ENCODE results near the gene SMYD3.

Gene SMYD3

DNA sequence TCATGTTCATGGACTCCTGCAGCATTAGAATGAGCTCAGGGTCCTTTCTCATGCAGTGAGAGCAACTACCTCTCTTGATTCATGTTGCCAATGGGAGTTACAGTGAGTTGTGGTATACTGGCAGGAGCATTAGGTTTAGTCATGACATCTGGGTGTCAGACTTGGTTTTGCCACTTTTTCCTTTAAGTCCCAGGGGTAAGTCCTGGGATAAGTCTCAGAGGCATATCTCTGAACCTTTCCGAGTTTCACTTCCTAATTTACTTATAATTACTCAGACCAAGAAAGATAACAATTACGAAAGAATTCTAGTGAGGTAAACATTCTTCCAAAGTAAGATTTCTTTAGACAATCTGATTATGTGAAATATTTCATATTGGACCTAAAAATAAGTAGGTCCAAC is 606.0 kb downstream of the SMYD3 start:
- H3K4me2 ChIP-seq, result no peak overlapping the region
- no peaks in the 10 kb centered on the region for H3K79me2 ChIP-seq (ENCODE audit: insufficient read depth, low read depth)
- no peak overlapping the region for H3K9ac ChIP-seq
- H3K4me1 ChIP-seq (ENCODE audit: low read depth, poor library complexity, severe bottlenecking), result no peaks in the 10 kb centered on the region
- no peaks in the 10 kb centered on the region for H4K20me1 ChIP-seq (ENCODE audit: insufficient read depth)
- H3K27ac ChIP-seq, result no peak overlapping the region
- H2AFZ ChIP-seq (ENCODE audit: low read depth), result no peak overlapping the region
- no peak overlapping the region for H3K4me3 ChIP-seq (IDR thresholded peaks at IDR 0.05; ENCODE audit: insufficient read depth, low read depth, low read length)
- TF ChIP-seq, protein P1, sequence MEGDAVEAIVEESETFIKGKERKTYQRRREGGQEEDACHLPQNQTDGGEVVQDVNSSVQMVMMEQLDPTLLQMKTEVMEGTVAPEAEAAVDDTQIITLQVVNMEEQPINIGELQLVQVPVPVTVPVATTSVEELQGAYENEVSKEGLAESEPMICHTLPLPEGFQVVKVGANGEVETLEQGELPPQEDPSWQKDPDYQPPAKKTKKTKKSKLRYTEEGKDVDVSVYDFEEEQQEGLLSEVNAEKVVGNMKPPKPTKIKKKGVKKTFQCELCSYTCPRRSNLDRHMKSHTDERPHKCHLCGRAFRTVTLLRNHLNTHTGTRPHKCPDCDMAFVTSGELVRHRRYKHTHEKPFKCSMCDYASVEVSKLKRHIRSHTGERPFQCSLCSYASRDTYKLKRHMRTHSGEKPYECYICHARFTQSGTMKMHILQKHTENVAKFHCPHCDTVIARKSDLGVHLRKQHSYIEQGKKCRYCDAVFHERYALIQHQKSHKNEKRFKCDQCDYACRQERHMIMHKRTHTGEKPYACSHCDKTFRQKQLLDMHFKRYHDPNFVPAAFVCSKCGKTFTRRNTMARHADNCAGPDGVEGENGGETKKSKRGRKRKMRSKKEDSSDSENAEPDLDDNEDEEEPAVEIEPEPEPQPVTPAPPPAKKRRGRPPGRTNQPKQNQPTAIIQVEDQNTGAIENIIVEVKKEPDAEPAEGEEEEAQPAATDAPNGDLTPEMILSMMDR (conservative IDR thresholded peaks at IDR 0.05; ENCODE audit: low read depth, low read length), result no peak
- H3K27me3 ChIP-seq (ENCODE audit: insufficient read depth, low read depth), result no peaks in the 10 kb centered on the region
- no peaks in the 10 kb centered on the region for H3K36me3 ChIP-seq (ENCODE audit: insufficient read depth)

DNA sequence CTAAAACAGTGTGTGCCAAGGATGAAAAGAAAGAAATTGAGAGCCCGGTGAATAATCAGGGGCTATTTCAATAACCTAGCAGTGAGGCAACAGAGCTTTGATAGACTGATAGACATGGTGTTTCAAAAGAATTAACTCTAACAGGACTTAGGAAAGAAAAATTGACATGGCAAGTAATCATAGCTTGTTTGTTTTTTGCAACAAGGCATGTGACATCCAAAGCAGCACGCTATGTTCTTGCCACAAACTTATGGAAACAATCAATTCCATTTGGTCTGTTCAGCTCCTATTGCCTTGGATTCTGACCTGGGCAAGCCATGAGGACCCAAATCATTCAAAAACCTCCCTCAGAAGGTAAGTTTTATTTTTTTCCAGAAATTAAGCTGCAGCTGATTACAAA is 608.5 kb downstream of the SMYD3 start:
- no peaks in the 10 kb centered on the region for H3K27me3 ChIP-seq (ENCODE audit: insufficient read depth, low read depth)
- H4K20me1 ChIP-seq (ENCODE audit: insufficient read depth), result no peaks in the 10 kb centered on the region
- H3K4me2 ChIP-seq, result no peak overlapping the region
- H3K79me2 ChIP-seq (ENCODE audit: insufficient read depth, low read depth), result no peaks in the 10 kb centered on the region
- no peak overlapping the region for H3K27ac ChIP-seq
- TF ChIP-seq, protein P1 (conservative IDR thresholded peaks at IDR 0.05; ENCODE audit: low read depth, low read length), result no peak
- no peak overlapping the region for H3K4me3 ChIP-seq (IDR thresholded peaks at IDR 0.05; ENCODE audit: insufficient read depth, low read depth, low read length)
- H3K36me3 ChIP-seq (ENCODE audit: insufficient read depth), result no peaks in the 10 kb centered on the region
- H3K4me1 ChIP-seq (ENCODE audit: low read depth, poor library complexity, severe bottlenecking), result no peaks in the 10 kb centered on the region
- H2AFZ ChIP-seq (ENCODE audit: low read depth), result no peak overlapping the region
- H3K9ac ChIP-seq, result no peak overlapping the region

DNA sequence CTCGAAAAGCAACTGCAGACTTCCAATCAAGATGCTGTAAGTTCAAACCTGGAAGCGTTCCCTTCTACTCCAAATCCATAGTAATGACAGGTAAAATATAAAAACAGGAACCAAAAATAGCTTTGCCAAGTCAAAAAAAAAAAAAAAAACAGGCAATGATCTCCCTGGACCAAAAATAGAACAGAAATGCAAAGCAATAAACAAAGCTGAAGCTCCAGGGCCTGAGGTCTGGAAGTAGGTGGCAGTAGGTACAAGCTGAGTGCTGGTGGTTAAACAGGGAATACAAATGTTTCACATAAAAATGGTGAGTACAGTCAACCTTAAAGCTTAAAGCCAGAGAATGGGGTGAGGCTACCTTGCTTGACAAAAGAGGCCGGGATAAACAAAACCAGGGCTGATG is 610.8 kb downstream of the SMYD3 start:
- Histone ChIP-seq H3K79me2 (ENCODE audit: insufficient read depth, low read depth) (no peaks in the 10 kb centered on the region), H3K4me2 (no peak overlapping the region), H3K9ac (no peak overlapping the region)

DNA sequence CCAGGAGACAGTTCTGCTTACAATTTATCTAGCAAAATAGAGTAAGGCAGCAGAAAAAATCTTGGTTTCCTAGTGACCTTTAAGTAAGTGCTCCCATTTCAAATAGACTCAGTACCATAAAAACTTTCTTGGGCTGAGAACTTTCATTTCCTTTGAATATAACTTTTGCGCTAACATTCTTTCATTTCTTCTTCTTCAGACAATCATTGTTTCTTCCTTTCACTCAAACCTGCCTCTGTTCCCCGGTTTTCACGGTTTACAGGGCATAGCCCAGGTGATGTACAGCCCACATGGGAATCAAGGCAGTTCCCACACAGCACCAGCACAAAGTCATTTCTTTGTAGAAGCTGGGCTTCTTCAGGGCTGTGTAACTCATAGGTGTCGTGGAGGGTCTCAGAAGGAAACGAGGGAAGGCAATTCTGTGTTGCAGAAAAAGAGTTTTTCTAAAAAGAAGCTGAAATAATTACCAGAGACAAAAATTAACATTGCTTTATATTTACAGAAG is 611.6 kb downstream of the SMYD3 start:
- Histone ChIP-seq H3K4me3 (IDR thresholded peaks at IDR 0.05; ENCODE audit: insufficient read depth, low read depth, low read length) (no peak overlapping the region), H3K79me2 (ENCODE audit: insufficient read depth, low read depth) (no peaks in the 10 kb centered on the region), H4K20me1 (ENCODE audit: insufficient read depth) (no peaks in the 10 kb centered on the region), H3K9ac (no peak overlapping the region), H2AFZ (ENCODE audit: low read depth) (no peak overlapping the region), H3K27ac (no peak overlapping the region), H3K4me1 (ENCODE audit: low read depth, poor library complexity, severe bottlenecking) (no peaks in the 10 kb centered on the region), H3K27me3 (ENCODE audit: insufficient read depth, low read depth) (no peaks in the 10 kb centered on the region), H3K4me2 (no peak overlapping the region), H3K36me3 (ENCODE audit: insufficient read depth) (no peaks in the 10 kb centered on the region)
- TF ChIP-seq, protein P1 (conservative IDR thresholded peaks at IDR 0.05; ENCODE audit: low read depth, low read length), result no peak

More for the DNA sequence above, 610.8 kb downstream of the SMYD3 start:
- no peak overlapping the region for H3K4me3 ChIP-seq (IDR thresholded peaks at IDR 0.05; ENCODE audit: insufficient read depth, low read depth, low read length)
- H4K20me1 ChIP-seq (ENCODE audit: insufficient read depth), result no peaks in the 10 kb centered on the region
- H3K27me3 ChIP-seq (ENCODE audit: insufficient read depth, low read depth), result no peaks in the 10 kb centered on the region
- H3K4me1 ChIP-seq (ENCODE audit: low read depth, poor library complexity, severe bottlenecking), result no peaks in the 10 kb centered on the region
- H3K36me3 ChIP-seq (ENCODE audit: insufficient read depth), result no peaks in the 10 kb centered on the region
- no peak overlapping the region for H2AFZ ChIP-seq (ENCODE audit: low read depth)
- TF ChIP-seq, protein P1 (conservative IDR thresholded peaks at IDR 0.05; ENCODE audit: low read depth, low read length), result no peak
- no peak overlapping the region for H3K27ac ChIP-seq
